ENCODE results near the gene ATG16L1. TPM values are rescaled to one million over a fixed set of nuclear protein-coding genes. Genes with fewer than 3 reads are reported as not detected.

ATG16L1 gene
- total RNA-seq, 1 donor from 2014 or later = 24.8 TPM

DNA sequence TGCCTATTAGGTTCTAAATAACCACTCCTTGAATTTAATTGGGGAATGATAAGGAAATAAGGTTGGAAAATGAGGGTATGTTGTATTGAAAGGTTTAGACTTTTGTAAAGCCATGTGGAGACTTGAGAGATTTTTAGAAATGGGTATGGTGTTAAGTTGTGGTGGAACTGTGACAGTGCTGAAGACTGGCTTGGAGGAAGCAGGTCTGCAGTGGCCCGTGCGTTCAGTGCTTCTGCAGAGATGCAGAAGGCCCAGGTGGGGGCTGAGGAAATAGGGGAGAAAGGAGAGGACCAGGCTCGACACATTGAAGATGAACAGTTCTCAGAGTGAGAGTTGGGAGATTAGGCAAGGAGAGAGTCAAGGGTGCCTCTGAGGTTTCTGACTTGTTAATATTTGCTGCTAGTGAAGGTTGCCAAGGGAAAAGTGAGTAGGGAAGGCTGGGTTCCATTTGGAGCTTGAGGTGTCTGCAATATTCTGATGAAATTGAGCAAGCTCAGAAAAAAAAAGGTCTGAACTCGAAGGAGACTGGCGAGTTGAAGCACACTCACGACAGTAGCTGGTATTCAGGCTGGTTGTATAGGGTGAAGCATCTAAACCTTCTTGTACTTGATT lies 30.6 kb downstream of the ATG16L1 start:
- Mint-ChIP-seq H3K4me1 (ENCODE audit: low read depth) (peaks cover 33% of the 10 kb centered on the region), H3K4me3 (ENCODE audit: unreplicated experiment) (no peak overlapping the region), H3K9me3 (ENCODE audit: low read depth) (no peaks in the 10 kb centered on the region), H3K27me3 (ENCODE audit: low read depth) (no peaks in the 10 kb centered on the region), H3K36me3 (ENCODE audit: low read depth) (peaks cover 37% of the 10 kb centered on the region), H3K27ac (ENCODE audit: unreplicated experiment) (no peak overlapping the region)
- DNase-seq (ENCODE audit: low spot score) = no peak
- TF ChIP-seq CTCF (IDR thresholded peaks at IDR 0.05) = no peak

- DNase-seq (ENCODE audit: low spot score) = no peak
- Mint-ChIP-seq H3K27me3 (ENCODE audit: low read depth) (no peaks in the 10 kb centered on the region), H3K36me3 (ENCODE audit: low read depth) (peaks cover 46% of the 10 kb centered on the region), H3K9me3 (ENCODE audit: low read depth) (no peaks in the 10 kb centered on the region), H3K4me3 (ENCODE audit: unreplicated experiment) (no peak overlapping the region), H3K4me1 (ENCODE audit: low read depth) (peaks cover 31% of the 10 kb centered on the region), H3K27ac (ENCODE audit: unreplicated experiment) (no peak overlapping the region)
- no peak for TF ChIP-seq CTCF (IDR thresholded peaks at IDR 0.05)
Observed at GRCh38 chr2:233285921-233286320, 34.4 kb downstream of the ATG16L1 start.

DNA sequence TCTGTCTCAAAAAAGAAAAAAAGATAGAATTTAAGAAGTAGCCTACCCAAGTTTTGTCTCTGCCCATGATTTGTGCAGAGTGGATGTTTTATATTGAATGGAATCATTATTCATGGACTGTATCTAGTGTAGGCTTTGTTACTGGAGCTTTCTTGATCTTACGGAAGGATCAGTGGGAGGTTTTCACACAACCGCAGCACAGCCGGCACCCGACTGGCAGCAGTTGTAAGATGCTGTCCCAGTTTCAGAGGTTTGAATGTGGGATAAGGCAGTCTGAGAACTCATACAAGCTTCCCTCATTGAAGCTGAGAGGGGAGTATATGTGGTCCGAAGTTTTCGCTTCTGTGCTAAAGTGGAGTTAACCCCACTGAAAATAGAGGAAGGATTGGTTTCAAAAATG lies 36.4 kb downstream of the ATG16L1 start:
- DNase-seq (ENCODE audit: low spot score) = no peak
- TF ChIP-seq CTCF (IDR thresholded peaks at IDR 0.05) = no peak
- H3K9me3 Mint-ChIP-seq (ENCODE audit: low read depth) = no peaks in the 10 kb centered on the region
- peaks cover 49% of the 10 kb centered on the region for H3K36me3 Mint-ChIP-seq (ENCODE audit: low read depth)
- no peak overlapping the region for H3K4me3 Mint-ChIP-seq (ENCODE audit: unreplicated experiment)
- no peak overlapping the region for H3K27ac Mint-ChIP-seq (ENCODE audit: unreplicated experiment)
- H3K4me1 Mint-ChIP-seq (ENCODE audit: low read depth) = peaks cover 23% of the 10 kb centered on the region
- H3K27me3 Mint-ChIP-seq (ENCODE audit: low read depth) = no peaks in the 10 kb centered on the region

DNA sequence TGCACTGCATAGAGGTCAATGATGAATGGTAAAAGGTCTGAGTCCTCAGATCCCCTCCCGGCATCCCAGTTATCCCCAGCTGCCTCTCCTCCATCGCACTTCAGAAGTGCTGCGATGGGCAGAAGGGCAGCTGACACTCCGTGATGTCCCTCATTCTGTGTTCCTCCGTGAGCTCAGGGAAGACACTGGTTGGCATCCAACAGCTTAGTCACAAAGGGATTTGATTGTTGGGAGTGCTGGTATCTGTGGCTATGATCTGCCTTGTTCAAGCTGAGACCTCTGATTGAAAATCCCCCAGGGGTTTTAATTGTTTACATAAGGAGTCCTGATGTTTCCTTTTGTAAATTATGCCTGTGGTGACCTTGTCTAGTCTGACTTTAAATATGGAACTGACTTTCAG lies 37.2 kb downstream of the ATG16L1 start:
- Mint-ChIP-seq H3K36me3 (ENCODE audit: low read depth) (peaks cover 51% of the 10 kb centered on the region), H3K4me1 (ENCODE audit: low read depth) (peaks cover 23% of the 10 kb centered on the region), H3K9me3 (ENCODE audit: low read depth) (no peaks in the 10 kb centered on the region), H3K4me3 (ENCODE audit: unreplicated experiment) (no peak overlapping the region), H3K27me3 (ENCODE audit: low read depth) (no peaks in the 10 kb centered on the region), H3K27ac (ENCODE audit: unreplicated experiment) (no peak overlapping the region)
- DNase-seq (ENCODE audit: low spot score) = no peak
- TF ChIP-seq CTCF (IDR thresholded peaks at IDR 0.05) = no peak

GRCh38 chr2:233289648-233290047 lies 38.2 kb downstream of the ATG16L1 start:
- Mint-ChIP-seq H3K36me3 (ENCODE audit: low read depth) (peaks cover 60% of the 10 kb centered on the region), H3K4me1 (ENCODE audit: low read depth) (peaks cover 23% of the 10 kb centered on the region), H3K4me3 (ENCODE audit: unreplicated experiment) (no peak overlapping the region), H3K9me3 (ENCODE audit: low read depth) (no peaks in the 10 kb centered on the region), H3K27ac (ENCODE audit: unreplicated experiment) (no peak overlapping the region), H3K27me3 (ENCODE audit: low read depth) (no peaks in the 10 kb centered on the region)
- TF ChIP-seq CTCF (IDR thresholded peaks at IDR 0.05) = no peak
- DNase-seq (ENCODE audit: low spot score) = no peak

Data from chondrocyte (in vitro differentiated cells).